NCI-H1417 treated with DMSO at 0.1 percent for 48 hours (cell line): ENCODE results near the gene EP400.

Experiments
- DNase-seq: peaks from one replicate; lab custom pipeline; 2025; lab: John Stamatoyannopoulos, UW

Gene EP400

GRCh38 chr12:132021031-132021871, 71.5 kb downstream of the EP400 start:
- no peak for DNase-seq

- DNase-seq = no peak
These were observed 72.2 kb downstream of the EP400 start for GRCh38 chr12:132021965-132022364.

- no peak for DNase-seq
These were observed 73.9 kb downstream of the EP400 start for GRCh38 chr12:132023658-132024057.

GRCh38 chr12:132024758-132025157, 75.0 kb downstream of the EP400 start:
- no peak for DNase-seq

- no peak for DNase-seq
These were observed 75.8 kb downstream of the EP400 start for GRCh38 chr12:132025526-132025925.

GRCh38 chr12:132026061-132026795, 76.5 kb downstream of the EP400 start:
- DNase-seq = no peak

- no peak for DNase-seq
These were observed 77.2 kb downstream of the EP400 start for GRCh38 chr12:132026796-132027500.

- no peak for DNase-seq
These were observed 77.9 kb downstream of the EP400 start for GRCh38 chr12:132027636-132028035.

GRCh38 chr12:132028111-132028510, 78.4 kb downstream of the EP400 start:
- no peak for DNase-seq

- DNase-seq = no peak
These were observed 80.0 kb downstream of the EP400 start for GRCh38 chr12:132029503-132030300.

- DNase-seq = no peak
These were observed 80.8 kb downstream of the EP400 start for GRCh38 chr12:132030367-132031038.

- no peak for DNase-seq
These were observed 83.9 kb downstream of the EP400 start for GRCh38 chr12:132033627-132034026.

- no peak for DNase-seq
These were observed 86.4 kb downstream of the EP400 start for GRCh38 chr12:132036063-132036683.

- DNase-seq = no peak
These were observed 91.3 kb downstream of the EP400 start for GRCh38 chr12:132040906-132041606.

GRCh38 chr12:132043216-132043615, 93.5 kb downstream of the EP400 start:
- DNase-seq = no peak

- no peak for DNase-seq
These were observed 94.2 kb downstream of the EP400 start for GRCh38 chr12:132043770-132044467.

GRCh38 chr12:132044661-132045412, 95.1 kb downstream of the EP400 start:
- DNase-seq = no peak

GRCh38 chr12:132045751-132046150, 96.0 kb downstream of the EP400 start:
- no peak for DNase-seq

- DNase-seq = no peak
These were observed 96.8 kb downstream of the EP400 start for GRCh38 chr12:132046561-132046960.
